M059J (cell line): ENCODE data around the gene ASAH2B. TPM values are rescaled to one million over a fixed set of nuclear protein-coding genes. Genes with fewer than 3 reads are reported as not detected.

Experiments used
- DNase-seq: peaks from one replicate; pipeline ENCODE4 v3.0.0-alpha.2; 2012; ENCODE audit warnings: low read depth
- total RNA-seq: library from RNA; depleted of rRNA; stranded (reverse); fragments of >200 nt; shearing (Covaris generic); gene quantifications from 2 replicates; pipeline ENCODE4 v1.2.3, GENCODE V29; 2014; rRNA removed

Gene ASAH2B
- total RNA-seq, 1 experiment from 2014 or later, result 4.9 TPM

- DNase-seq, result no peak
Observed at GRCh38 chr10:50798297-50798696, 58.6 kb downstream of the ASAH2B start.

GRCh38 chr10:50799595-50799994 lies 59.9 kb downstream of the ASAH2B start:
- no peak for DNase-seq

GRCh38 chr10:50805981-50806622 lies 66.4 kb downstream of the ASAH2B start:
- no peak for DNase-seq

GRCh38 chr10:50807851-50808776 lies 68.4 kb downstream of the ASAH2B start:
- DNase-seq, result peak; percentile 35

Other genes with a start within 250 kb of the ASAH2B start
- gene SGMS1, start 116.0 kb upstream of the ASAH2B start, total RNA-seq, result 21.0 and 23.1 TPM in 2 replicates
- gene A1CF, start 145.7 kb downstream of the ASAH2B start, total RNA-seq, result not detected in 2 replicates